Activated naive CD4-positive, alpha-beta T cell treated with anti-CD3 and anti-CD28 coated beads, Interleukin-2, amount 50 U/mL, for 24 hours (primary cell): ENCODE measurements around the gene ARPC1B.
A peak's percentile ranks its signal among the peaks of the same experiment; 100 is the strongest.
"Not testable (repeated sequence)": the region's sequence is repeated elsewhere in the genome, so short reads cannot be mapped to it uniquely, and the experiment has no call there.

ENCODE experiments used
- H3K27ac Mint-ChIP-seq: one replicate; pipeline ENCODE4 v1.8.0; 2021; ENCODE audit warnings: mild to moderate bottlenecking, mixed read lengths
- H3K27me3 Mint-ChIP-seq: one replicate; pipeline ENCODE4 v1.8.0; 2021; ENCODE audit warnings: mixed read lengths
- H3K36me3 Mint-ChIP-seq: one replicate; pipeline ENCODE4 v1.8.0; 2021; ENCODE audit warnings: mixed read lengths
- H3K4me1 Mint-ChIP-seq: one replicate; pipeline ENCODE4 v1.8.0; 2021; ENCODE audit warnings: mixed read lengths
- H3K4me3 Mint-ChIP-seq: one replicate; pipeline ENCODE4 v1.8.0; 2021; ENCODE audit warnings: mild to moderate bottlenecking, mixed read lengths
- H3K9me3 Mint-ChIP-seq: one replicate; pipeline ENCODE4 v1.8.0; 2021; ENCODE audit warnings: mixed read lengths

Gene ARPC1B

GRCh38 chr7:99359465-99360154 is 14.9 kb upstream of the ARPC1B start:
- Mint-ChIP-seq H3K27me3 (no peaks in the 10 kb centered on the region), H3K4me3 (no peak overlapping the region), H3K36me3 (peaks cover 3% of the 10 kb centered on the region), H3K27ac (no peak overlapping the region), H3K9me3 (no peaks in the 10 kb centered on the region), H3K4me1 (no peaks in the 10 kb centered on the region)

GRCh38 chr7:99362801-99363200 is 11.7 kb upstream of the ARPC1B start:
- Mint-ChIP-seq H3K36me3 (peaks cover 3% of the 10 kb centered on the region), H3K9me3 (no peaks in the 10 kb centered on the region), H3K27me3 (no peaks in the 10 kb centered on the region), H3K27ac (no peak overlapping the region), H3K4me1 (no peaks in the 10 kb centered on the region), H3K4me3 (no peak overlapping the region)

- Mint-ChIP-seq H3K36me3 (peaks cover 3% of the 10 kb centered on the region), H3K27ac (no peak overlapping the region)
These were observed 11.2 kb upstream of the ARPC1B start for GRCh38 chr7:99363286-99363685.

GRCh38 chr7:99365318-99366141 is 9.0 kb upstream of the ARPC1B start:
- Mint-ChIP-seq H3K27me3 (no peaks in the 10 kb centered on the region), H3K4me3 (no peak overlapping the region), H3K36me3 (peaks cover 3% of the 10 kb centered on the region), H3K9me3 (no peaks in the 10 kb centered on the region), H3K4me1 (no peaks in the 10 kb centered on the region), H3K27ac (no peak overlapping the region)

More at GRCh38 chr7:99363286-99363685, 11.2 kb upstream of the ARPC1B start:
- Mint-ChIP-seq H3K4me1 (no peaks in the 10 kb centered on the region), H3K27me3 (no peaks in the 10 kb centered on the region), H3K4me3 (no peak overlapping the region), H3K9me3 (no peaks in the 10 kb centered on the region)

GRCh38 chr7:99366646-99367045 is 7.9 kb upstream of the ARPC1B start:
- Mint-ChIP-seq H3K9me3 (no peaks in the 10 kb centered on the region), H3K4me3 (no peak overlapping the region), H3K4me1 (no peaks in the 10 kb centered on the region), H3K27me3 (no peaks in the 10 kb centered on the region), H3K36me3 (peaks cover 1% of the 10 kb centered on the region), H3K27ac (no peak overlapping the region)

GRCh38 chr7:99368750-99369389 is 5.7 kb upstream of the ARPC1B start:
- Mint-ChIP-seq H3K4me1 (peaks cover 8% of the 10 kb centered on the region), H3K27ac (no peak overlapping the region), H3K36me3 (peaks cover 1% of the 10 kb centered on the region), H3K4me3 (no peak overlapping the region), H3K27me3 (no peaks in the 10 kb centered on the region), H3K9me3 (no peaks in the 10 kb centered on the region)

GRCh38 chr7:99369767-99370391 is 4.7 kb upstream of the ARPC1B start:
- peaks cover 8% of the 10 kb centered on the region for H3K4me1 Mint-ChIP-seq
- no peaks in the 10 kb centered on the region for H3K9me3 Mint-ChIP-seq
- H3K4me3 Mint-ChIP-seq, result no peak overlapping the region
- peaks cover 1% of the 10 kb centered on the region for H3K36me3 Mint-ChIP-seq
- H3K27ac Mint-ChIP-seq, result no peak overlapping the region
- H3K27me3 Mint-ChIP-seq, result no peaks in the 10 kb centered on the region

GRCh38 chr7:99371376-99371920 is 3.1 kb upstream of the ARPC1B start:
- Mint-ChIP-seq H3K9me3 (no peaks in the 10 kb centered on the region), H3K36me3 (no peaks in the 10 kb centered on the region), H3K27ac (no peak overlapping the region), H3K4me3 (no peak overlapping the region), H3K27me3 (no peaks in the 10 kb centered on the region), H3K4me1 (peaks cover 13% of the 10 kb centered on the region)

- Mint-ChIP-seq H3K4me1 (peaks cover 21% of the 10 kb centered on the region), H3K36me3 (no peaks in the 10 kb centered on the region), H3K27ac (peak overlapping the region; percentile 38), H3K27me3 (no peaks in the 10 kb centered on the region), H3K4me3 (peak overlapping the region; percentile 76), H3K9me3 (no peaks in the 10 kb centered on the region)
These were observed 2.0 kb upstream of the ARPC1B start for GRCh38 chr7:99372275-99373090.

GRCh38 chr7:99373091-99374066 is 1.2 kb upstream of the ARPC1B start:
- Mint-ChIP-seq H3K27me3 (no peaks in the 10 kb centered on the region), H3K9me3 (no peaks in the 10 kb centered on the region), H3K36me3 (peaks cover 2% of the 10 kb centered on the region), H3K4me3 (peak overlapping the region; percentile 84), H3K4me1 (peaks cover 27% of the 10 kb centered on the region), H3K27ac (peak overlapping the region; percentile 83)

GRCh38 chr7:99375070-99375807 is 709 bp downstream of the ARPC1B start:
- Mint-ChIP-seq H3K36me3 (peaks cover 5% of the 10 kb centered on the region), H3K4me1 (peaks cover 41% of the 10 kb centered on the region)

GRCh38 chr7:99379043-99379577 is 4.6 kb downstream of the ARPC1B start:
- H3K4me1 Mint-ChIP-seq, result peaks cover 56% of the 10 kb centered on the region

More at GRCh38 chr7:99375070-99375807, 709 bp downstream of the ARPC1B start:
- Mint-ChIP-seq H3K4me3 (peak overlapping the region; percentile 76), H3K27ac (no peak overlapping the region), H3K27me3 (no peaks in the 10 kb centered on the region), H3K9me3 (no peaks in the 10 kb centered on the region)

GRCh38 chr7:99379693-99380031 is 5.1 kb downstream of the ARPC1B start:
- Mint-ChIP-seq H3K27ac (peak overlapping the region; percentile 92), H3K4me3 (peak overlapping the region; percentile 77), H3K4me1 (peaks cover 62% of the 10 kb centered on the region)
- H3K27me3 Mint-ChIP-seq, H3K36me3 Mint-ChIP-seq, H3K9me3 Mint-ChIP-seq: not testable (repeated sequence)

More at GRCh38 chr7:99379043-99379577, 4.6 kb downstream of the ARPC1B start:
- Mint-ChIP-seq H3K27me3 (no peaks in the 10 kb centered on the region), H3K9me3 (no peaks in the 10 kb centered on the region), H3K36me3 (peaks cover 7% of the 10 kb centered on the region), H3K4me3 (peak overlapping the region; percentile 77), H3K27ac (peak overlapping the region; percentile 92)
